Upper lobe of right lung (tissue), 1 donor: ENCODE measurements around the gene ZNF391. TPM values are rescaled to one million over a fixed set of nuclear protein-coding genes. Genes with fewer than 3 reads are reported as not detected.

Experiments used
- ATAC-seq: fragments of 200-7000 bp; cut with Tn5 transposase; one replicate; pipeline ENCODE4 v1.9.1; 2020; ENCODE audit warnings: mild to moderate bottlenecking, moderate library complexity
- DNase-seq: peaks from one replicate; pipeline ENCODE4 v3.0.0-alpha.2; 2020
- H3K27ac ChIP-seq: fragments of 200-600 bp; one replicate; pipeline ENCODE4 v1.8.0; 2022
- H3K27me3 ChIP-seq: fragments of 200-600 bp; one replicate; pipeline ENCODE4 v1.8.0; 2022; ENCODE audit warnings: mild to moderate bottlenecking
- H3K36me3 ChIP-seq: fragments of 200-600 bp; one replicate; pipeline ENCODE4 v1.8.0; 2022
- H3K4me1 ChIP-seq: fragments of 200-600 bp; one replicate; pipeline ENCODE4 v1.8.0; 2022
- H3K4me3 ChIP-seq: fragments of 200-600 bp; one replicate; pipeline ENCODE4 v1.8.0; 2022; ENCODE audit warnings: mild to moderate bottlenecking
- H3K9me3 ChIP-seq: fragments of 200-600 bp; one replicate; pipeline ENCODE4 v1.8.0; 2022
- CTCF ChIP-seq: fragments of 200-600 bp; IDR thresholded peaks from one replicate; pipeline ENCODE4 v1.8.0; 2022; ENCODE audit warnings: antibody characterized with exemption
- intact Hi-C: fragments of 100-400 bp; cut with DNase I; formaldehyde crosslinking; loops from one replicate; pipeline ENCODE4 v1.11.0; 2022
- total RNA-seq: library from RNA; stranded (reverse); fragmentation: NEBNext Ultra II Directional; extraction: Animal tissue kit (Norgen Biotek cat#: 25700); gene quantifications from one replicate; pipeline ENCODE4 v1.2.1, GENCODE V29; 2021
- donor health status: DM: no; HTN: yes; CAD: no; lungs with severe emphysema.

The ZNF391 gene
- total RNA-seq, 1 donor from 2014 or later: 2.1 TPM

DNA sequence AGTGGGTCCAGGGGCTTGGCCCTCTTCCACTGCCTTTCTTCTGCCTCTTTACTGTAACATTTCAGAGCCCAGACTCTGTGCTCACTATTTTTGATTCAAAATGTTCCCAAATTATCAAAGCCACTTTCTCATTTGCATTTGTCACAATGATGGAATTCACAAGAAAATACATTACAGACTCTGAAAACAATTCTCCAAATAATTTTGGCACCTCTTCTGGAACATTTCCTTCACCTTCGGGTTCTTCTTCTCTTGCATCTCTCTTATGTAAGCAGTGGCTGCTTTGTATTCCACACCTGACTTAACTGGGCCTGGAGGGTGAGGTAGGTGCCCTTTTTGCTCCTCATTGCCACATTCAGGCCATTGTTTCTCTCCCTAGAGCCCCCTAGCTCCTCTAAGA, 54.4 kb downstream of the ZNF391 start:
- Histone ChIP-seq H3K4me1 (no peaks in the 10 kb centered on the region), H3K27ac (no peak overlapping the region), H3K36me3 (no peaks in the 10 kb centered on the region), H3K9me3 (peaks cover 38% of the 10 kb centered on the region), H3K4me3 (no peak overlapping the region), H3K27me3 (no peaks in the 10 kb centered on the region)
- no peak for TF ChIP-seq CTCF
- DNase-seq (no peak), ATAC-seq (no peak)
- intact Hi-C loops: no loop called here

DNA sequence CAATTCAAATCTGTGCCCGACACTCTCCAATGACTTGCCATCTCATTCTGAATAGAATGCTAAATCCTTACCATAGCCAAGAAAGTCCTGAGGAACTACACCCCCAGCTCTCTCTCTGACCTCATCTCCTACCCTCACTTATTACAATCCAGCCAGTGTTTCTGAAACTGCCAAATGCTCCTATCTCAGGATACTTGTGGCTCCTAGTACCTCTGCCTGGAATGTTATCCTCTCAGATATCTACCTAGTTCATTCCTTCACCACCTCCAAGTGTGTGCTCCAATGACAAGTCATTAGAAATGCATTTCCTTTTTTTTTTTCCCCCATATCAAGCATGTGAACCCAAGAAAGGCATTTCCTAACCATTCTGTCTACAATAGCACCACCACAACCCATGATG, 59.9 kb downstream of the ZNF391 start:
- ATAC-seq (no peak), DNase-seq (no peak)
- Histone ChIP-seq H3K27me3 (no peaks in the 10 kb centered on the region), H3K4me1 (no peaks in the 10 kb centered on the region), H3K27ac (no peak overlapping the region), H3K9me3 (peaks cover 92% of the 10 kb centered on the region), H3K4me3 (no peak overlapping the region), H3K36me3 (peaks cover 15% of the 10 kb centered on the region)
- intact Hi-C loops: no loop called here
- no peak for TF ChIP-seq CTCF

GRCh38 chr6:27451660-27452390, 63.3 kb downstream of the ZNF391 start:
- peaks cover 47% of the 10 kb centered on the region for H3K36me3 ChIP-seq

GRCh38 chr6:27452496-27452897, 63.9 kb downstream of the ZNF391 start:
- Histone ChIP-seq H3K4me1 (no peaks in the 10 kb centered on the region), H3K4me3 (no peak overlapping the region), H3K27me3 (no peaks in the 10 kb centered on the region), H3K27ac (no peak overlapping the region), H3K9me3 (peaks cover 70% of the 10 kb centered on the region), H3K36me3 (peaks cover 54% of the 10 kb centered on the region)
- ATAC-seq (no peak), DNase-seq (no peak)
- TF ChIP-seq CTCF: no peak
- intact Hi-C loops: no loop called here

More at GRCh38 chr6:27451660-27452390, 63.3 kb downstream of the ZNF391 start:
- Histone ChIP-seq H3K27ac (no peak overlapping the region), H3K4me3 (no peak overlapping the region), H3K4me1 (no peaks in the 10 kb centered on the region), H3K27me3 (no peaks in the 10 kb centered on the region), H3K9me3 (peaks cover 74% of the 10 kb centered on the region)
- TF ChIP-seq CTCF: no peak
- DNase-seq: no peak
- intact Hi-C loops: no loop called here
- no peak for ATAC-seq

Other genes with a start within 250 kb of the ZNF391 start
- 15.1 TPM for gene PRSS16, start 141.1 kb upstream of the ZNF391 start, total RNA-seq
- gene POM121L2, start 76.5 kb upstream of the ZNF391 start, total RNA-seq: not detected
- gene ZNF184, start 84.3 kb downstream of the ZNF391 start, total RNA-seq: 6.8 TPM